Hematopoietic multipotent progenitor cell treated with erythropoietin and hydrocortisone succinate and interleukin-3 and kit ligand, for 15 days (in vitro differentiated cells): ENCODE results near the gene NALF2.

ENCODE experiments used
- DNase-seq: peaks from one replicate; pipeline ENCODE4 v3.0.0-alpha.2; 2015; ENCODE audit warnings: low spot score

Gene NALF2

GRCh38 chrX:69503782-69504625 lies at the start of gene NALF2:
NALF2 (plus strand) TSS chrX:69504326; CDS start chrX:69505283, 957 bp downstream.
- DNase-seq, result no peak

GRCh38 chrX:69457756-69458155 lies 46.4 kb upstream of the NALF2 start:
- no peak for DNase-seq

- no peak for DNase-seq
These were observed 37.6 kb upstream of the NALF2 start for GRCh38 chrX:69466546-69466945.

GRCh38 chrX:69469975-69470374 lies 34.2 kb upstream of the NALF2 start:
- DNase-seq, result no peak

GRCh38 chrX:69489625-69490024 lies 14.5 kb upstream of the NALF2 start:
- no peak for DNase-seq

- peak; percentile 1 for DNase-seq
These were observed 10.9 kb upstream of the NALF2 start for GRCh38 chrX:69493193-69493592.

GRCh38 chrX:69493766-69494165 lies 10.4 kb upstream of the NALF2 start:
- no peak for DNase-seq

GRCh38 chrX:69496183-69496582 lies 7.9 kb upstream of the NALF2 start:
- no peak for DNase-seq

- no peak for DNase-seq
These were observed 2.7 kb upstream of the NALF2 start for GRCh38 chrX:69501429-69501828.

- no peak for DNase-seq
These were observed 821 bp upstream of the NALF2 start for GRCh38 chrX:69503228-69503781.

- no peak for DNase-seq
These were observed 793 bp downstream of the NALF2 start for GRCh38 chrX:69504626-69505612.

GRCh38 chrX:69505772-69506616 lies 1.9 kb downstream of the NALF2 start:
- DNase-seq, result no peak

GRCh38 chrX:69506617-69507499 lies 2.7 kb downstream of the NALF2 start:
- no peak for DNase-seq

- no peak for DNase-seq
These were observed 3.3 kb downstream of the NALF2 start for GRCh38 chrX:69507500-69507789.

GRCh38 chrX:69508610-69509009 lies 4.5 kb downstream of the NALF2 start:
- no peak for DNase-seq

GRCh38 chrX:69510137-69510715 lies 6.1 kb downstream of the NALF2 start:
- DNase-seq, result no peak

- DNase-seq, result no peak
These were observed 6.9 kb downstream of the NALF2 start for GRCh38 chrX:69510914-69511513.

- no peak for DNase-seq
These were observed 17.9 kb downstream of the NALF2 start for GRCh38 chrX:69522052-69522451.

- no peak for DNase-seq
These were observed 19.2 kb downstream of the NALF2 start for GRCh38 chrX:69523314-69523713.

GRCh38 chrX:69524781-69525363 lies 20.7 kb downstream of the NALF2 start:
- no peak for DNase-seq
